GM18909 (cell line): Measurements from ENCODE around the gene CBLB.

Experiments used
- ATAC-seq: cut with Tn5 transposase; IDR thresholded peaks from one replicate; pipeline ENCODE4 v1.9.1; 2021; ENCODE audit warnings: mild to moderate bottlenecking; ENCODE audit not compliant: unreplicated experiment, poor library complexity

CBLB gene

GRCh38 chr3:105719791-105720190 lies 149.0 kb downstream of the CBLB start:
- no peak for ATAC-seq

- no peak for ATAC-seq
Observed at GRCh38 chr3:105715372-105715771, 153.4 kb downstream of the CBLB start.

GRCh38 chr3:105714453-105714852 lies 154.4 kb downstream of the CBLB start:
- ATAC-seq: no peak

GRCh38 chr3:105708980-105709379 lies 159.8 kb downstream of the CBLB start:
- ATAC-seq: no peak

GRCh38 chr3:105707009-105707408 lies 161.8 kb downstream of the CBLB start:
- no peak for ATAC-seq

GRCh38 chr3:105704726-105705410 lies 163.9 kb downstream of the CBLB start:
- no peak for ATAC-seq

- no peak for ATAC-seq
Observed at GRCh38 chr3:105700575-105700974, 168.2 kb downstream of the CBLB start.

GRCh38 chr3:105691633-105692032 lies 177.2 kb downstream of the CBLB start:
- ATAC-seq: no peak

GRCh38 chr3:105691053-105691452 lies 177.8 kb downstream of the CBLB start:
- ATAC-seq: no peak

GRCh38 chr3:105688821-105689220 lies 180.0 kb downstream of the CBLB start:
- ATAC-seq: no peak

GRCh38 chr3:105686278-105686897 lies 182.4 kb downstream of the CBLB start:
- no peak for ATAC-seq

GRCh38 chr3:105679951-105680350 lies 188.9 kb downstream of the CBLB start:
- ATAC-seq: no peak

- no peak for ATAC-seq
Observed at GRCh38 chr3:105678017-105678416, 190.8 kb downstream of the CBLB start.

- ATAC-seq: no peak
Observed at GRCh38 chr3:105676621-105677300, 192.1 kb downstream of the CBLB start.

- ATAC-seq: no peak
Observed at GRCh38 chr3:105674437-105675065, 194.3 kb downstream of the CBLB start.

- no peak for ATAC-seq
Observed at GRCh38 chr3:105672996-105673395, 195.8 kb downstream of the CBLB start.

GRCh38 chr3:105662306-105662705 lies 206.5 kb downstream of the CBLB start:
- ATAC-seq: no peak

GRCh38 chr3:105661461-105661860 lies 207.4 kb downstream of the CBLB start:
- no peak for ATAC-seq

- ATAC-seq: no peak
Observed at GRCh38 chr3:105656651-105657504, 211.9 kb downstream of the CBLB start.

- no peak for ATAC-seq
Observed at GRCh38 chr3:105653868-105654267, 214.9 kb downstream of the CBLB start.
